Liver (tissue), 9 donors: ENCODE data around the gene MICALL1. TPM values are rescaled to one million over a fixed set of nuclear protein-coding genes. Genes with fewer than 3 reads are reported as not detected.

Experiments
- DNase-seq: peaks from one replicate; pipeline ENCODE4 v3.0.0-alpha.2; 2017; ENCODE audit warnings: low spot score
- H3K27ac ChIP-seq, 2 donors: one replicate each; pipeline ENCODE4 v1.7.0; 2013; ENCODE audit warnings: inconsistent platforms in 2 of 2, low read length in 2 of 2, control low read depth in 1 of 2, low read depth in 1 of 2, mild to moderate bottlenecking in 1 of 2
- H3K27me3 ChIP-seq, 4 donors: one replicate each; pipeline versions ENCODE4 v1.6.1 to v1.7.0; 2013; ENCODE audit warnings: low read length in 3 of 4, inconsistent platforms in 1 of 4, mild to moderate bottlenecking in 1 of 4, moderate library complexity in 1 of 4; ENCODE audit not compliant: control insufficient read depth in 4 of 4, insufficient read depth in 4 of 4
- H3K36me3 ChIP-seq, 4 donors: one replicate each; pipeline versions ENCODE4 v1.6.1 to v1.7.0; 2013; ENCODE audit warnings: low read length in 3 of 4, mild to moderate bottlenecking in 3 of 4, low read depth in 1 of 4, moderate library complexity in 1 of 4; ENCODE audit not compliant: control insufficient read depth in 4 of 4, insufficient read depth in 3 of 4
- H3K4me1 ChIP-seq, 4 donors: one replicate each; pipeline versions ENCODE4 v1.6.1 to v1.7.0; 2013; ENCODE audit warnings: low read length in 3 of 4, mild to moderate bottlenecking in 3 of 4, moderate library complexity in 1 of 4; ENCODE audit not compliant: control insufficient read depth in 4 of 4, insufficient read depth in 4 of 4
- H3K4me3 ChIP-seq, 3 donors: one replicate each; pipeline versions ENCODE4 v1.6.1 to v1.7.0; 2013; ENCODE audit warnings: low read length in 3 of 3, control low read depth in 1 of 3, low read depth in 1 of 3, mild to moderate bottlenecking in 1 of 3
- H3K9ac ChIP-seq, 2 donors: one replicate each; pipeline ENCODE4 v1.7.0; 2013; ENCODE audit warnings: low read length in 2 of 2, mild to moderate bottlenecking in 2 of 2, moderate library complexity in 2 of 2, control low read depth in 1 of 2, low read depth in 1 of 2
- H3K9me3 ChIP-seq, 4 donors: one replicate each; pipeline versions ENCODE4 v1.6.1 to v1.7.0; 2013; ENCODE audit warnings: low read length in 3 of 4; ENCODE audit not compliant: control insufficient read depth in 4 of 4
- EGR1 ChIP-seq, 2 donors: IDR thresholded peaks; 2 replicates each; pipeline ENCODE4 v1.6.1; 2016 to 2018; ENCODE audit warnings: antibody characterized with exemption in 2 of 2, low read depth in 2 of 2
- FOXA1 ChIP-seq: IDR thresholded peaks from 2 replicates; pipeline ENCODE4 v1.6.1; 2016; ENCODE audit warnings: antibody characterized with exemption
- FOXA2 ChIP-seq: IDR thresholded peaks from 2 replicates; pipeline ENCODE4 v1.6.1; 2016; ENCODE audit warnings: antibody characterized with exemption
- GABPA ChIP-seq, 2 donors: IDR thresholded peaks in 1 of 2; conservative IDR thresholded peaks in 1 of 2; 2 replicates each; pipeline ENCODE4 v1.6.1; 2016; ENCODE audit warnings: antibody characterized with exemption in 2 of 2, mild to moderate bottlenecking in 1 of 2, moderate library complexity in 1 of 2
- HNF4G ChIP-seq: IDR thresholded peaks from 2 replicates; pipeline ENCODE4 v1.6.1; 2016; ENCODE audit warnings: antibody characterized with exemption
- RAD21 ChIP-seq, 2 donors: IDR thresholded peaks; 2 replicates each; pipeline ENCODE4 v1.6.1; 2016; ENCODE audit warnings: antibody characterized with exemption in 2 of 2, mild to moderate bottlenecking in 2 of 2
- RXRA ChIP-seq, 2 donors: IDR thresholded peaks; 2 replicates each; pipeline ENCODE4 v1.6.1; 2017 to 2018; ENCODE audit warnings: antibody characterized with exemption in 2 of 2, mild to moderate bottlenecking in 1 of 2
- SP1 ChIP-seq: IDR thresholded peaks from 2 replicates; pipeline ENCODE4 v1.6.1; 2018; ENCODE audit warnings: antibody characterized with exemption, mild to moderate bottlenecking
- TAF1 ChIP-seq: conservative IDR thresholded peaks from 2 replicates; pipeline ENCODE4 v1.6.1; 2016; ENCODE audit warnings: antibody characterized with exemption, mild to moderate bottlenecking
- ZBTB33 ChIP-seq: IDR thresholded peaks from 2 replicates; pipeline ENCODE4 v1.6.1; 2016; ENCODE audit warnings: antibody characterized with exemption
- WGBS: extraction: QIAGEN DNeasy Blood & Tissue Kit; methylation state at CpG from one replicate; pipeline ENCODE4 v1.1.7; 2013; 5-methylcytosine and 5-hydroxymethylcytosine counted together
- polyA plus RNA-seq, 2 donors: library from polyadenylated mRNA; stranded (reverse) in 1 of 2; unstranded in 1 of 2; fragments of 200-250 nt in 1 of 2; fragments of >200 nt in 1 of 2; fragmentation: Nextera tagmentation in 1 of 2; extraction: Ambion mirVana in 1 of 2; gene quantifications; one replicate each; pipeline versions ENCODE4 v1.2.1 to v1.2.3, GENCODE V29; 2013 to 2015
- total RNA-seq, 2 donors: library from RNA; depleted of rRNA; stranded (reverse); fragments of >200 nt; gene quantifications; one replicate each; pipeline ENCODE4 v1.2.3, GENCODE V29; 2014
- TF ChIP-seq, protein P1 (sequence below): fragments of 150-350 bp; IDR thresholded peaks from 2 replicates; pipeline ENCODE4 v1.5.1; 2017; ENCODE audit warnings: improper control_type of control experiment, low read depth, low read length; ENCODE audit not compliant: missing input control
- TF ChIP-seq, protein P2 (sequence below): IDR thresholded peaks from 2 replicates; pipeline ENCODE4 v1.6.1; 2016; ENCODE audit warnings: antibody characterized with exemption
- TF ChIP-seq, protein P3 (sequence below): IDR thresholded peaks from 2 replicates; pipeline ENCODE4 v1.6.1; 2016; ENCODE audit warnings: antibody characterized with exemption
- donor health status: healthy.
- donor health status: healthy.
- donor health status: healthy.
- donor health status: healthy.
- donor health status: healthy.

MICALL1 gene
- total and polyA plus RNA-seq, 4 donors, result 2.0 to 9.3 (median 4.1) TPM

DNA sequence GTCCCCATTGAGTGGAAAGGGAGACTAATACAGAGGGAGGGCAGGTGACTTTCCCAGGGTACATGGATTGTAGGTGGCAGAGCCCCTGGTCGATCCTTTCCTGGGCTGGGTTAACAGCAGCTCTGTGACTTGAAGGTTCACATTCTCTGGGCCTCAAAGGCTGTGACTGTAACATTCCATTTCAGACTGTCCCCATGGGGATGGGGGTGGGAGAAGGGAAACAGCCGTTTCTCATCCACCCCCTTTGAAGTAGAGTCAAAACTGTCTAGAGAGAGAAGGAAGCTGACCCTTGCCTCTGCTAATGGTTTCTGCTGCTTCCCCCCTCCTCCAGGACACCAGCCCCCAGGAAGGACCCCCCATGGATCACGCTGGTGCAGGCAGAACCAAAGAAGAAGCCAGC is 19.2 kb downstream of the MICALL1 start (continued):
- TF ChIP-seq SP1, result no peak
- TF ChIP-seq, protein P1, sequence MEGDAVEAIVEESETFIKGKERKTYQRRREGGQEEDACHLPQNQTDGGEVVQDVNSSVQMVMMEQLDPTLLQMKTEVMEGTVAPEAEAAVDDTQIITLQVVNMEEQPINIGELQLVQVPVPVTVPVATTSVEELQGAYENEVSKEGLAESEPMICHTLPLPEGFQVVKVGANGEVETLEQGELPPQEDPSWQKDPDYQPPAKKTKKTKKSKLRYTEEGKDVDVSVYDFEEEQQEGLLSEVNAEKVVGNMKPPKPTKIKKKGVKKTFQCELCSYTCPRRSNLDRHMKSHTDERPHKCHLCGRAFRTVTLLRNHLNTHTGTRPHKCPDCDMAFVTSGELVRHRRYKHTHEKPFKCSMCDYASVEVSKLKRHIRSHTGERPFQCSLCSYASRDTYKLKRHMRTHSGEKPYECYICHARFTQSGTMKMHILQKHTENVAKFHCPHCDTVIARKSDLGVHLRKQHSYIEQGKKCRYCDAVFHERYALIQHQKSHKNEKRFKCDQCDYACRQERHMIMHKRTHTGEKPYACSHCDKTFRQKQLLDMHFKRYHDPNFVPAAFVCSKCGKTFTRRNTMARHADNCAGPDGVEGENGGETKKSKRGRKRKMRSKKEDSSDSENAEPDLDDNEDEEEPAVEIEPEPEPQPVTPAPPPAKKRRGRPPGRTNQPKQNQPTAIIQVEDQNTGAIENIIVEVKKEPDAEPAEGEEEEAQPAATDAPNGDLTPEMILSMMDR, result no peak
- TF ChIP-seq, protein P2, sequence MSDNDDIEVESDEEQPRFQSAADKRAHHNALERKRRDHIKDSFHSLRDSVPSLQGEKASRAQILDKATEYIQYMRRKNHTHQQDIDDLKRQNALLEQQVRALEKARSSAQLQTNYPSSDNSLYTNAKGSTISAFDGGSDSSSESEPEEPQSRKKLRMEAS, result no peak
- no peak for TF ChIP-seq RXRA (IDR thresholded peaks at IDR 0.05)
- no peak for TF ChIP-seq FOXA2

GRCh38 chr22:37925767-37926166 is 19.7 kb downstream of the MICALL1 start:
- Histone ChIP-seq H3K9ac (no peak overlapping the region), H3K36me3 (peaks cover 5 to 32% (median 14%) of the 10 kb centered on the region in 4 donors), H3K9me3 (no peaks in the 10 kb centered on the region), H3K27ac (no peak overlapping the region), H3K4me1 (peaks cover 0 to 1% (median 0%) of the 10 kb centered on the region in 4 donors), H3K27me3 (no peaks in the 10 kb centered on the region), H3K4me3 (no peak overlapping the region)
- peak; percentile 31 for DNase-seq
- no peak for TF ChIP-seq ZBTB33
- TF ChIP-seq, protein P2, result no peak
- TF ChIP-seq FOXA1, result no peak
- TF ChIP-seq RAD21 (IDR thresholded peaks at IDR 0.05), result no peak
- TF ChIP-seq, protein P3, sequence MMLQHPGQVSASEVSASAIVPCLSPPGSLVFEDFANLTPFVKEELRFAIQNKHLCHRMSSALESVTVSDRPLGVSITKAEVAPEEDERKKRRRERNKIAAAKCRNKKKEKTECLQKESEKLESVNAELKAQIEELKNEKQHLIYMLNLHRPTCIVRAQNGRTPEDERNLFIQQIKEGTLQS, result no peak
- no peak for TF ChIP-seq SP1
- no peak for TF ChIP-seq FOXA2
- no peak for TF ChIP-seq RXRA (IDR thresholded peaks at IDR 0.05)
- TF ChIP-seq GABPA (IDR thresholded peaks at IDR 0.05 in 1 of 2, conservative IDR thresholded peaks at IDR 0.05 in 1 of 2), result no peak
- TF ChIP-seq TAF1, result no peak
- no peak for TF ChIP-seq EGR1 (IDR thresholded peaks at IDR 0.05; ENCODE audit: low read depth in 2 of 2)
- 94% methylated on average over 15 of the region's 15 CpGs for WGBS

DNA sequence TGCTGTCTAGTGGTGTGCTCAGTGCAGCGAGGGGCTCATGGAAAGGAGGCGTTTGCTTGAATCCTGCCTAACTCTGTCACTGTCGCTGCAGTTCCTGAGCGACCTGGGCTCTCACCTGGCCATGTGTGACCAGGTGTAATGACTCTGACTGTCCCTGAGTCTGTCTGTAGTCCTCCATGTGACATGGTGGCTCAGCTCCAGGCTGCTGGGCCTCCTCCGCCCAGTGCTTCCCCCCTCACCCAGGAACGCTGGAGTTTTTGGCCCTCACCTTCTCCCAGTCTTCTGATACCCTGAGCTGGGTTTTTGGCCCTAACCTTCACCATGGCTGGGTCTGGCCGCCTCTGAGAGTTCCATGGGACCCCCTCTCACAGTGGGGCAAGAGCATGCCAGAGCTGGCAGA is 20.3 kb downstream of the MICALL1 start:
- H3K4me1 ChIP-seq, result peaks cover 0 to 3% (median 0%) of the 10 kb centered on the region in 4 donors
- no peak overlapping the region for H3K4me3 ChIP-seq
- TF ChIP-seq HNF4G, result no peak
- no peak overlapping the region for H3K27ac ChIP-seq
- 95% methylated on average over 7 of the region's 7 CpGs for WGBS
- H3K9me3 ChIP-seq, result no peaks in the 10 kb centered on the region
- no peak overlapping the region for H3K9ac ChIP-seq
- DNase-seq, result no peak
- peaks cover 5 to 32% (median 13%) of the 10 kb centered on the region in 4 donors for H3K36me3 ChIP-seq
- no peaks in the 10 kb centered on the region for H3K27me3 ChIP-seq
